Activated effector memory CD4-positive, alpha-beta T cell treated with anti-CD3 and anti-CD28 coated beads, Interleukin-2, amount 50 U/mL, for 16 hours (primary cell): Measurements from ENCODE around the gene STX11.
"Not testable (repeated sequence)": the region's sequence is repeated elsewhere in the genome, so short reads cannot be mapped to it uniquely, and the experiment has no call there.

Experiments
- DNase-seq: peaks from one replicate; pipeline ENCODE4 v3.0.0-alpha.2; 2020

STX11 gene

DNA sequence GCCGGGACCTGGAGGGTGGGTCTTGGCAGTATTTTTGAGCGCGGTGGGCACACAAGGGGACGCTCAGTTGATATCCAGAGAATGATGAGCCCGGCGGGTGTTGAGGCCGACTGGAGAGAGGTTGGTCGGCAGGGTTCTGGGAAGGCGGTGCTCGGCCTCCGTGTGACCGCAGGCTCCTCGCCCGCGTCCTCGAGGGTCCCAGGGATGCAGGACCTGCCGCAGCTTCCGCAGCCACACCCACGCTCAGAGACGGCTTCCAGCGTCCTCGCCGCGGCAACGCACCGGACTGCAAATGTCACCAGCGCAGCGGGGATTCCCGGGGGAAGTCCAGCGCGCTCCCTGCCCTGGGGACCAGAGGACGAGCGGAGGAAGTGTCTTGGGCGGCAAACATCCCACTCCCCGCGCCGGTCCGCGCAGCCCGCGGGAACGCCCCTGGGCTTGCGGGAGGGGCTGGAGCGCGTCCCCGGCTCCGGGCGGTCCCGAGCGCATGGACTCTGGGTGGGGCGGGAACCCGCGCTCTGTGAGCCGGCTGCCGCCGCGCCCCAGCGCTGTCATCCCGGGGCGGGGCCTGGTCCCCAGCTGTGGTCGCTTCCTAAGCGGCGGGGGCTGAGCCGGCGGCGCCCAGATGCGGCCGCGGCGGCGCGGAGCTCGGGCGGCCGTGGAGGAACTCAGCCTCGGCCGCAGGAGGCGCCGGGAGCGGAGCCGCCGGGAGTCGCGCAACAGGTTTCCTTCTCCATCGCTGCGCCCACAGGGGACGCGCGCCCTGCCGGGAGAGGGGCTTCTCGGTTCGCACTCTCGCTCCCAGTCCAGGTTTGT, at the start of gene STX11:
STX11 (plus strand) TSS at position 624 of the 816 bp plus-strand sequence. CDS start 36,111 bp downstream, outside the sequence.
- DNase-seq: peak; percentile 93

DNA sequence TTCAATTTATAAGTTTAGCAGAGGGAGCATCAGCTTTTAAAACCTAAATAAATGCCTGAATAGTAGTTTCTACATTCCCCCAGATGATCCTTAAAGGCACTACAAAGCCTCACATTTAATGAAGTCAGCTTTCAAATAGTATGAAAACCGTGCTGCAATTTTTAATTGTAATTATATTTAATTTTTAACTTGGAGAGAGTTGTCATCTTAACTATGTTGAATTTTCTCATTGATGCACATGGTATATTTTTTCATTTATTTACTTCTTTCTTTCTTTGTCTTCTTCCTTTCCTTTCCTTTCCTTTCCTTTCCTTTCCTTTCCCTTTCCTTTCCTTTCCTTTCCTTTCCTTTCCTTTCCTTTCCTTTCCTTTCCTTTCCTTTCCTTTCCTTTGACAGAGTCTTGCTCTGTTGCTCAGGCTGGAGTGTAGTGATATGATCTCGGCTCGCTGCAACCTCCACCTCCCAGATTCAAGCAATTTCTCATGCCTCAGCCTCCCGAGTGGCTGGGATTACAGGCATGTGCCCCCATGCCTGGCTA, 47.2 kb upstream of the STX11 start:
- DNase-seq: no peak

DNA sequence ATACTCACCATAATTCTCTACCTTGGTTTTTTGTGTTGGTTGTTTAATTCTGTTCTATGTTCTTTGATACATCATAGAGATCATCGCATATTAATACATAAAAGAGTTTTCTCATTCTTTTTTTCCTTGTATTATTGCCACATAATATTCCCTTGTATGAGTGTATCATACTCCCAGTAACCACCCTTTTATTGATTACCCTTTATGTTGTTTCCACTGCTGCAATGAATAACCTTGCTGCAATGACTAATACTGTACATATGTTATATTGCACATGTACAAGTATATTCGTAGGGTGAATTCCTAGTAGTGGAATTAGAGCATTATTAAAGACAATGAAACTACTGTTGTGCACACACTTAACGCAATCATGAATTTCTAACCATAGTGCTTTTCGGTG, 45.8 kb upstream of the STX11 start:
- no peak for DNase-seq

DNA sequence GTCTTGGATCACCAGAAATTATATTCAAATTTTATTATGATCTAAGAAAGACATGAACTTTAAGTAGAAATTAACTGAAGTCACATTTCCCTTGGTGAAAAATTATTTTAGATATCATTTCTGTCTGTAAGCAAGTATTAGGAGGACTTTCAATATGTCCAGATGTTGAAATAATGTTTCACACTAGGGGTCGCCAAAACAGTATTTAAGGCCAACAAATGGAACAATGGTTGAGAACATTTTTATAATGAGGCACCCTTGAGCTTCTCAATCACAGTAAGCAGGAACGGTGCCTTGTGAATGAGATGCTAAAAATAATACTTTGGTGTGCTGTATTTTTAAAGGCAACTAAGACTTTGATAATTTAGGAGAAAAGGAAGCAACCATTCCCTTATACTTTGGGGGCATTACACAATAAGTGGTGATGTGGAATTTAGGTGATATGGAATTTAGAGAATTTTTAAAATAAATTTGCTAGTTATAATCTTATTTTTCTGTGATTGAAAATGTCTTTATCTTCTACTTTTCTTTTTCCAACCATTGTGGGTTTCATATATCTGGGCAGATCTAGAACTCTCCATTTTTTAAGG, 45.3 kb upstream of the STX11 start:
- DNase-seq: no peak

DNA sequence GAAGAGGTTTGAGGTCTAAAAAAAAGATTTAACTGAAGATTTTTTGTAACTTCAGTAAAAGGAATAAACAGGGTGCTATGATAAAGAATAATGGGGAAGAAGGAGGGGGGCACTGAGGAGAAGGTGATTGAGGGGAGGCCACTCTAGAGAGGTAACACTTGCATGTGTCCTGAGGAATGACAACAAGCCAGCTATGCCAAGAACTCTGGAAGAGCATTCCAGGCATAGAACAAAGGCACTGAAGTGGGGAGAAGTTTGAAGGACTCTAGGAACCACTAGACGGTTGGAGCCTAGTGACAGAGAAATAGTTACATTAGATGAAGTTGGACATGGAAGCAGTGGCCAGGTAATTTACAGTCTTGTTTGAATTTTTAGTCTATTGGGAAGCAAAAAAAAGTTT, 44.1 kb upstream of the STX11 start:
- no peak for DNase-seq

DNA sequence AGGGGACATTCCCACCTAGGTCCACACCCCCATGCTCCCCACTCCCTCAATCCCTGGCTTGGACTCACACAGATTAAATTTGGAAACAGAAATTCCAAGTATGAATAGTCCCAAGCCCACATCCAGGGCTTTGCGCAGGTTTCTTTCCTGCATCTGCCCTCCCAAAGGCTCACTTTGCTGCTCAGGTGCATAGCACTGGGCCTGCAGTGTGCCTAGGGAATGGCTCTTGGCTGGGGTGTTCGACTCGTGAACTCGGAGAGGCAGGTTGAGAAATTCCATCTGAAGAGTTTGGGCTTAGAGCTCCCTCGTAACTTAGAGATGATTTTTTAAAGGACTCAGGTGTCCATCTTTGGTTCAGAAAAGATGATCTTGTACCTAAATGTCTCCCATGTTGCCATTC, 40.1 kb upstream of the STX11 start:
- no peak for DNase-seq

DNA sequence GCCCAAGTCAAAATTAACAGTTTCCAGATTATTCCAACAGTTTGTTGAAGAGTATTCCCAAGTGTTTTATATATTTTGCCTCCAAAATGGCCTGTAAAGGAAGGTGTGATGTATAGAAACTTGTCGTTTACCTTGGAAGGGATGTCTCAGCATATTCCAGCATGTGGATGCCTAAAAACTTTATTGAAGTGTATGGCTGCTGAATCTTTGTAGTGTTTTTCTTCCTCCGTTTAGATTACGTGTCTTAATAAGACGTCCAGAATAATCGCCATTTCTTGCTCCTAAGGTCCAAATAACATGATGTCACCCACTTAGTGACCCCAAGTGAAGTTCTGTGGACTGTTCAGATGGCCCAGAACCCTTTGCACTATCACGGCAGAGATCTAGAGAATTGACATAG, 37.0 kb upstream of the STX11 start:
- no peak for DNase-seq

DNA sequence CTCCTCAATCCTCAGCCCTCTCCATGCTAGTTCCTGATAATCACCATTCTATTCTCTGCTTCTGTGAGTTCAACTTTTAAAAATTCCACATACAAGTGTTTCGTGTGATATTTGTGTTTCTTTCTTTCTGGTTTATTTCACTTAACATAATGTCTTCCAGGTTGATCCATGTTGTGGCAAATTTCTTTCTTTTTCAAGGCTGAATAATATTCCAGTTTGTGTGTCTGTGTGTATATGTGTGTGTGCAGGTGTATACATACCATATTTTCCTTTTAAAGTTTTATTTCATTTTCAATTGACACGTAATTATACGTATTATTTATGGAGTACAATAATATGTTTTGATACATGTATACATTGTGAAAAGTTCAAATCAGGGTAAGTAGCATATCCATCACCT, 35.1 kb upstream of the STX11 start:
- DNase-seq: no peak

DNA sequence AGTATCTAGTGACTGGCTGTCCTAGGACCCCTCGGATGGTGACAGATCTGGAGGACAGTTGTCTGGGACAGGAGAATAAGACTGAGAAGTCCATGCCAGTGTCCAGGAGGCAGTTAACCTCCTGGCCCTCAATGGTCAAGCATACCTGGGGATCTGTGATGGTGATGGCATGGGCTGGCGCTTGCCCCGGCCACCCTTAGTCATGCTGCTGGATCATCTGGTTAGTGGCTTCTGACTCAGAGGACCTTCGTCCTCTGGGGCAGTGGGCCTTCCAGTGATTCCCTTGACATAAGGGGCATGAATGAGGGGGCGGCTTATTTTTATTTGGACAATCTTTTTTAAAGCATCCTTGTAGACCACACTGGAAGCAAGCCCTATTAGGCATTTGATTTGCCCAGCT, 30.9 kb upstream of the STX11 start:
- DNase-seq: no peak

DNA sequence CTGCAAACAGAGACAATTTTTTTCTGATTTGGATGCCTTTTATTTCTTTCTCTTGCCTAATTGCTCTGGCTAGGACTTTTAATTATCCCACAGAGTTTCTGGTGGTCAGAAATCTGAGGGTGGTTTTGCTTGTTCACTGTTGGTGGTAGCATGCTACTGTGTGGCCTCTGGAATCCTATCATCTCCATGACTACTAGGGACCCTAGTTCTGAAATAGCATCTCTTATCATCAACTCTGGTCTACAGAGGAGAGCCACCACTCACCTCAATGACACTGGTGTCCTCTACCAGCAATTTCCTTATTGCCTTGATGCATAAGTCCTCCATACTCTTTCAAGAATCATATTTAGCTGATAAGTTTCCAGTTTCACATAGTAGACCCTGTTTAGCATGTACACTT, 27.5 kb upstream of the STX11 start:
- no peak for DNase-seq

DNA sequence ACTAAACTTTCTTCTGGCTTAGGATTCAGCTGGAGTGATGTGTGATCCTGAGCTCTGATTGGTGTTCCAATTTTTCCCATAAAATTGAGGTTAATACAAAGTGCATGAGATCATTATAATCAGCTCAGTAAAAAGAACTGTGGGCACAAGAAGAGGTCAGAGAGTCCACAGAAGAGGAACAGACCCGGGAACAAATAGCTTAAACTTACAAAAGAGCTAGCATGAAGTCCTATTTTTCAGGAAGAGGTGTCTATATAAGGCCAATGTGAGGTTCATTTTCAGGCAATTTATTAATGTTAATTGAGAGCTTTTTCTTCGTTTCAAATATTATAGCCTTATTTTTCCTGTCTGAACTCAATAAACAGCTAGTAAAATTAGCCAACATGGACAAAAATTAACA, 26.9 kb upstream of the STX11 start:
- DNase-seq: no peak

DNA sequence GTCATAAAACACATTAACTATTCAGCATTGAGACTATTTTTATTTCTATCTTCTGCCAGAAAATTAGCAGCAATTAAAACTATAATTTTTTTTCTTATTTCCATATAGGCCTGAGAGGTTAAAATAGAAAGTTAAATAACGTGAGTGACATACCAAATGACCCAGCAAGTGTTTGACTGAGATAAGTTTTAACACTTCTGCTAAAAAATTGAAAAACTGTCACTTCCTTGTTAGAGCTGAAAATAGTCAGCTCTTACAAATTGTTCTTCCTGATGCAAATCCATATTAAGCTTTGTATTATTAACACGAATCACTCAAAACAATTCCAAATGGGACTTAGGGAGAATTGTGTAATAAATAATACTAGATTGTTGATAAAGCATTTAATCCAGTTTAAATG, 26.5 kb upstream of the STX11 start:
- DNase-seq: no peak

DNA sequence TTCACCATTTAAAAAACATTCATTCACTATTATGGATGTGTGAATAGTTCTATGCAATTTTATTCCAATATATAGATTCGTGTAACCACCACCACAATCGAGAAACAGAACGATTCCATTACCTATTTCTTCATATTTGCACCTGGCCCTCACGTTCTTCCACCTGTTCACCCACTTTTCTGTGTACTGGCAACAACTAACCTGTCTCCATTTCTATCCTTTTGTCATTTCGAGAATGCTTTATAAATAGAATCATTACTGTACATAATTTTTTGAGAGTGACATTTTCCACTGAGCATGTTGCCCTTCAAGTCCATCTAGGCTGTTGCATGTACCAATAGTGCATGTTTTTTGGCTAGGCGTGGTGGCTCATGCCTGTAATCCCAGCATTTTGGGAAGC, 23.2 kb upstream of the STX11 start:
- DNase-seq: no peak

DNA sequence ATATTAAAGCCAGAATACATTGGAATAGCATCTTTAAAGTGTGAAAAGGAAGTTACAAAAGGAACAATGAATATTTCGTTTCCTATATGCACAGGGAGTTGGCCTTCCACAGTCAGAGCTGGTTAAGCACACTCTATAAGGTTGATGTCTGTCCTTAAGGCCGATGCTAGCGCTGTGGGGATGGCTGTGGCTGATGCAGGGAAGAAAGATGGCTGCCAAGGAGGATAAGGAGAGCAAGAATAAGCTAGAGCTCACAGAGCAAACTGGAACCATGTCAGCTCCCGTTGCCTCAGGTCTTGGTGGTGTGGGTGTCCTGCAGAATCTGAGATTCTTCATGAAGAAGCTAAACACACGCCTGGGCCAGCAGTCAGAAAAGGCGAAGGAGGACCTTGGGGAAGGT, 20.8 kb upstream of the STX11 start:
- DNase-seq: no peak

DNA sequence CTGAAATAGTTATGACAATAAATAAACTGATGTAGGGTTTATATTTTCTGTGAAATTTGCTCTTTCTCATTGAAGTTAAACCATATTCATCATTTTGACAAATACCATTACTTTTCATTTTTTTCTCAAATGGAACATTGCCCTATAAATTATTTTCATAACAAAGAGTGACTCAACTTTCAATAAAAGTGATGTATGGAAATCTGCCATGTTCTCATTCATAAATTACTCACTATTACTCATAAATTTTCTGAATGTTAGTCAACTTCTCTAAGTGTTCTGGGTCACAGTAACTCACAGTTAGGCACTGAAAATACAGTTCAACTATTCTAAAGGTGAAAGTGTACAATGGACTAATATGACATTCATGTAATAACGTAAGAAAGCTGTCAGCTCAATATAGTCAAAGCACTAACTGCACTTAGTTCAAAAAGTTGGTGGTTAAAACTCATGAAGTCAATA, 19.0 kb upstream of the STX11 start:
- DNase-seq: no peak

DNA sequence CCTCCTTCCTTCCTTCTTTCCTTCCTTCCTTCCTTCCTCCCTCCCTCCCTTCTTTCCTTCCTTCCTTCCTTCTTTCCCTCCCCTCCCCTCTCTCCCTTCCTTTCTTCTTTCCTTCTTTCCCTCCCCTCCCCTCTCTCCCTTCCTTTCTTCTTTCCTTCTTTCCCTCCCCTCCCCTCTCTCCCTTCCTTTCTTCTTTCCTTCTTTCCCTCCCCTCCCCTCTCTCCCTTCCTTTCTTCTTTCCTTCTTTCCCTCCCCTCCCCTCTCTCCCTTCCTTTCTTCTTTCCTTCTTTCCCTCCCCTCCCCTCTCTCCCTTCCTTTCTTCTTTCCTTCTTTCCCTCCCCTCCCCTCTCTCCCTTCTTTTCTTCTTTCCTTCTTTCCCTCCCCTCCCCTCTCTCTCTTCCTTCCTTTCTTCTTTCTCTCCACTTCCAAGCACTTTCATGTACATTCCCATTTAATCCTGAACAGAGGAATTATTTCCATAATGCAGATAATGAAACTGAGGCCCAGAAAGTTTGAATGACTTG, 18.1 kb upstream of the STX11 start:
- not testable (repeated sequence) for DNase-seq

DNA sequence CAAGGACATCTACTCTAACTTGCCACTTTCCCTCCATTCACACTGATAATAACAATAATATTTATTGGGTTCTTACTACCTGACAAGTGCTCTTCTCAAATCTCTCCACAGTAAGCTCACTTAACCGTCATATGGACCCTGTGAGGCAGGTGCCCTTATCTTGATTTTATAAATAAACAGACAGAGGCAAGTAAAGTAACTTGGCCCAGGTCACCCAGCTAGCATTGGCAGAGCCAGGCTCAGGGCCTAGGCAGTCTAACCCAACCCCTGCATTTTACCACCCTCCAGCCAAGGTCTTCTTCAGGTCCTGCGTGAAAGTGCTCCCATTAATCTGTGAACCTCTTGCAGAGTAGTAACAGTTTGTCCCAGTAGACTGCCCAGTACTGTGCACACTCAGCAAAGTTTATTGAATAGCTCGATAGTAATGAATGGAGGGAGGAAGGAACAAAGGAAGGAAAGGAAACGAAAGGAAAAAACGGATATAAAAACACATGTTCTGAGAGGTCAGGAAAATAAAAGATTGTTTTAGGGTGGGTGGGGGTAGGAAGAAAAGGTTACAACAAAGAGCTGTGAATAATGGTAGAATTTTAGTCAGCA, 17.0 kb upstream of the STX11 start:
- no peak for DNase-seq

DNA sequence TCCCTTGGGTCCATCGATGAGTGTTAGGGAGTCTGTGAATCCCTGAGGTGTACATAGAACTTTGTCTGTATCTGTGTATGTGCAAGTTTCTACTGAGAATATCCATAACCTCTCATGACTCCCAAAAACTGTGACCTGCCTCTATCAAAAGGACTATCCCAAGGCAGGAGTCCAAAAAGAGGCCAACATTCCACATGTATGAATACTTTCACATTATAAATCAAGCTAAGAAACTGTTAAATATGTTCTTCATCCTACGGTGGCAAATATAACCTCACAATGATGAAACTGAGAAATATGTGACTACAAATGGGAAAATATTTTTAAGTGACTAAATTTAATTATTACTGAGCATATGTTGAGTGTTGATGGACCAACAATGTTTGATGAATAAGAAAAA, 16.1 kb upstream of the STX11 start:
- DNase-seq: no peak

DNA sequence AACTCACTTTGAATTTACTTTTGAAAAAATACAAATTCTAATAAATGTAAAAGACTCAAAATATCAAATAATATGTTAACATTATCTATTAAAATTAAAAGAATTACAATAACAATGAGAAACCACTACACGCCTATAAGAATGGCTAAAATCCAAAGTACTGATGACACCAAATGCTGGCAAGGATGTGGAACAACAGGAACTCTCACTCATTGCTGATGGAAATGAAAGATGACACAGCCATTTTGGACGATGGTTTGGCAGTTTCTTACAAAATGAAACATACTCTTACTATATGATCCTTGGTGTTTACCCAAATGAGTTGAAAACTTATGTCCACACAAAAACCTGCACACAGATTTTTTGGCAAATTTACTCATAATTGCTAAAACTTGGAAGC, 15.6 kb upstream of the STX11 start:
- DNase-seq: no peak

DNA sequence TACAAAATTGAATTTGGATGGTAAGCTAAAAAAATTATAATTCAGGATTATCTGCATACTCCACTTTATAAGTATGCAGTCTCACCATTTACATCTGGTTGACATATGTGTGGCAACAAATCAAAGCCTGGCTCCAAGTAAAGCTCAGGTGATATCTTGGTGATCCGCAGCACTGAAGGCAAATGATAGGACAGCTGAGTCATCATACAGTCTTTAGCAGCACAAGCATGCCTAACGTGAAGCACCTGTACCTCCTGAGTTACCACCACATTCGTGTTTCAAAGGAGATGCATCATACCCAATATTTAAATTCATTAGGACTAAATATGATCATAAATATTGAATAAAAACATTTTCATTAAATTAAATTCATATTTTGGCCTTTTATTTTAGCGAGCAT, 11.8 kb upstream of the STX11 start:
- no peak for DNase-seq

DNA sequence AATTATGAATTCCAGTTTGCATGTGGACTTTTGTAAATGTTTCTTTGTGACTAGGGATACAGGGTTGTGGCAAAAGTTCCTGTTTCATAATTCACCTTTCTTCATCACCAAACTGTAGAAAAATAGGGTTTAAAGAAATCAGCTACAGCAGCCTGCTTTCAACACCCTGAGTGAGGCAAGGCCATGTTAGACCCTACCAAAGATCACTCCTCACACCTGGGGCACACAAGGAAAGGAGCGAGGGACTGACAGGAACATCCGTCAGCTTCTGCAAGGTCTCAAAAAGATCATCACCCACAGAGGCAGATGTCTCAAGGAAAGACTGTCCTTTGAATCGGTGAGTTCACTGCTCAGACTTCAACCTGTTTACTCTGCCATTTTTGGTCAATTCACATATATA, 10.5 kb upstream of the STX11 start:
- DNase-seq: no peak

DNA sequence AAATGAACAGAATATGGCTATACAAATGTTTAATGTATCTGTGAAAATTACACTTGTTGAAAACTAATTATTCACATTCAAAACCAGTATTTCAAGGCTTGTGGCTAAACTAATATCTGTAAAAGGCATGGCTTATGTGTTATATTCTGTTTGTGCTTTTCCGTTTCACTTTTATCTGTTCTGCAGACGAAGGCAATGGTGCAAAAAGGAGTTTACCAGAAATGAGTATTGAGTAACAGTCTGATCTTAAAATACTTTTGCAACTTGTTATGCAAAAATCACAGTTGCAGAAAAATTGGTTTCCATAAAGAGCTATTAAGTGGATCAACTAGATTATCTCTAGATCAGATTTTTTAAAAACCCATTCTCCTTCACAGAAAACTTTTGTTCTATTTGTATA, 9.4 kb upstream of the STX11 start:
- no peak for DNase-seq

DNA sequence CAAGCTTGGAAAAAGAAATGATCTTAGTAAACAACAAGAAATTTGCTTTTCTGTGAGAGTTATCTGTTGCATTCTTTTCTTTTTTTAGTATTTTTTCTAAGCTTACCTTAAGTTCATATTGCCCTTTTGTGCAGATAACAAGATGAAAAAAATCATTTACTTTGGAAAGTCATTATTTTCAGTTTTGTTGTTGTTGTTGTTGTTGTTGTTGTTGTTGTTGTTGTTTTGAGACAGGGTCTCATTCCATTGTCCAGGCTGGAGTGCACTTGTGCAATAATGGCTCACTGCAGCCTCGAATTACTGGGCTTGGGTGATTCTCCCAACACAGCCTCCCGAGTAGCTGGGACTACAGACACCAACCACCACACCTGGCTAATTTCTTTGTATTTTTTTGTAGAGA, 8.8 kb upstream of the STX11 start:
- no peak for DNase-seq

DNA sequence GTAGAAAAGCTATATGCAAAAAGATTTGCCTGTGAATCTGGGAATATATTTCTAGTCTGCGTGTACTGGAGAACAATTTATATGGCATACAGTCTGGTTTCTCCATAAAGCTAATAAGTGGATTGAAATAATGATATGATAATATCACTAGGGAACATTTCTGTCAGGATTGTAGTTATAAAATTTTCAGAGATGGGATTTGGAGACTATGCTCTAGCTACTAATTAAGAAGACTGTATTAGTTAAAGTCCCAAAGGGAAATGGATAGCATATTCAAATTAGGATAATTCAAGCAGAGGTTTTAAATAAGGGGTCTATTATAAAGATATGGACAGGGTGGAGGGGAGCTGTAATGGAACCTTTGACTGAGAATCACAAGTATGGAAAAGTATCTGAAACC, 7.2 kb upstream of the STX11 start:
- DNase-seq: no peak
